Retinal pigment epithelial cell (primary cell): ENCODE data around the gene DIS3L2.

Experiments used
- DNase-seq: peaks from one replicate; pipeline ENCODE4 v3.0.0-alpha.2; 2010; ENCODE audit warnings: low read depth
- H3K4me3 ChIP-seq: 2 replicates; pipeline ENCODE4 v1.5.1; 2011; ENCODE audit warnings: mild to moderate bottlenecking, low read length, control low read depth, moderate library complexity
- CTCF ChIP-seq: conservative IDR thresholded peaks from 2 replicates; pipeline ENCODE4 v1.5.1; 2011; ENCODE audit warnings: low read depth, low read length, control low read depth, inconsistent platforms

DIS3L2 gene

GRCh38 chr2:232225895-232226294, 264.4 kb downstream of the DIS3L2 start:
- DNase-seq = no peak
- no peak overlapping the region for H3K4me3 ChIP-seq
- no peak for TF ChIP-seq CTCF

GRCh38 chr2:232228332-232228731, 266.8 kb downstream of the DIS3L2 start:
- TF ChIP-seq CTCF = no peak
- DNase-seq = no peak
- no peak overlapping the region for H3K4me3 ChIP-seq

GRCh38 chr2:232228971-232229894, 267.7 kb downstream of the DIS3L2 start:
- DNase-seq = no peak
- H3K4me3 ChIP-seq = no peak overlapping the region
- TF ChIP-seq CTCF = no peak

- no peak overlapping the region for H3K4me3 ChIP-seq
- no peak for TF ChIP-seq CTCF
- DNase-seq = no peak
Observed at GRCh38 chr2:232229911-232230310, 268.4 kb downstream of the DIS3L2 start.

- DNase-seq = no peak
- TF ChIP-seq CTCF = peak; percentile 33
- H3K4me3 ChIP-seq = no peak overlapping the region
Observed at GRCh38 chr2:232230560-232230959, 269.0 kb downstream of the DIS3L2 start.

GRCh38 chr2:232231554-232231953, 270.0 kb downstream of the DIS3L2 start:
- H3K4me3 ChIP-seq = no peak overlapping the region
- DNase-seq = no peak
- no peak for TF ChIP-seq CTCF

- TF ChIP-seq CTCF = no peak
- H3K4me3 ChIP-seq = no peak overlapping the region
- DNase-seq = no peak
Observed at GRCh38 chr2:232232915-232233314, 271.4 kb downstream of the DIS3L2 start.
